Uterus (tissue), 2 donors: ENCODE measurements around the gene CHMP2B.

Experiments
- POLR2A ChIP-seq, 2 donors: fragments of 450-650 bp; IDR thresholded peaks; one replicate each; pipeline ENCODE4 v1.6.1; 2016; ENCODE audit warnings: antibody characterized with exemption in 2 of 2, mild to moderate bottlenecking in 1 of 2, moderate library complexity in 1 of 2
- TF ChIP-seq, protein P1 (sequence below), 4 experiments: fragments of 200-600 bp in 2 of 4; fragments of 450-650 bp in 2 of 4; sonication (generic) in 2 of 4; IDR thresholded peaks; one replicate each; pipeline ENCODE4 v1.5.1; 2016 to 2019; ENCODE audit warnings: antibody characterized with exemption in 4 of 4, mild to moderate bottlenecking in 2 of 4, moderate library complexity in 1 of 4

DNA sequence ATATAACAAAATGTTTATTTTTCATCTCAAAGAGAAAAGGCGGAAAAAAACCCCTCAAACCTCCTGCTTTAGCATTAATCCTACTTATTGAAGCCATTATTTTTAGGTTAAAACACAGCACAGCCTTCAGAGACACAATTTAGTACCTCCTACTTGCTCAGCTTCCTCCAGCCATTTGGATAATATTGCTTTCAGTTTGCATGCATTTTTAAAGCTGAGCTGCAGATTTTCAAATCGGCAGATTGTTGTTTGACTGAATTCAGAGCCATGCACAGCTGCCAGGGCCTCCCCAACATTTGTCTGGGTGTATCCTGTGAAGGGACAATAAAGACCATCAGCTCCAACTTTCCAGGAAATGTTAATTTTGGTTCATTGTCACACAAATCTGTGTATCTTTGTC, 34.8 kb downstream of the CHMP2B start:
- TF ChIP-seq, protein P1, sequence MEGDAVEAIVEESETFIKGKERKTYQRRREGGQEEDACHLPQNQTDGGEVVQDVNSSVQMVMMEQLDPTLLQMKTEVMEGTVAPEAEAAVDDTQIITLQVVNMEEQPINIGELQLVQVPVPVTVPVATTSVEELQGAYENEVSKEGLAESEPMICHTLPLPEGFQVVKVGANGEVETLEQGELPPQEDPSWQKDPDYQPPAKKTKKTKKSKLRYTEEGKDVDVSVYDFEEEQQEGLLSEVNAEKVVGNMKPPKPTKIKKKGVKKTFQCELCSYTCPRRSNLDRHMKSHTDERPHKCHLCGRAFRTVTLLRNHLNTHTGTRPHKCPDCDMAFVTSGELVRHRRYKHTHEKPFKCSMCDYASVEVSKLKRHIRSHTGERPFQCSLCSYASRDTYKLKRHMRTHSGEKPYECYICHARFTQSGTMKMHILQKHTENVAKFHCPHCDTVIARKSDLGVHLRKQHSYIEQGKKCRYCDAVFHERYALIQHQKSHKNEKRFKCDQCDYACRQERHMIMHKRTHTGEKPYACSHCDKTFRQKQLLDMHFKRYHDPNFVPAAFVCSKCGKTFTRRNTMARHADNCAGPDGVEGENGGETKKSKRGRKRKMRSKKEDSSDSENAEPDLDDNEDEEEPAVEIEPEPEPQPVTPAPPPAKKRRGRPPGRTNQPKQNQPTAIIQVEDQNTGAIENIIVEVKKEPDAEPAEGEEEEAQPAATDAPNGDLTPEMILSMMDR (IDR thresholded peaks at IDR 0.05): no peak
- no peak for TF ChIP-seq POLR2A (IDR thresholded peaks at IDR 0.05)
